Endothelial cell of umbilical vein (primary cell): ENCODE measurements around the gene IPPK. TPM values are rescaled to one million over a fixed set of nuclear protein-coding genes. Genes with fewer than 3 reads are reported as not detected.

Experiments
- BruUV-seq: library from RNA; stranded (reverse); fragments of 400-500 nt; replicated peaks from 2 replicates; lab custom pipeline; 2021; lab: Mats Ljungman, UMichigan
- CTCF ChIA-PET: fragments of 300-600, 350-600 bp; sonication (Branson Sonifier 250); formaldehyde crosslinking; loops from one replicate; lab custom pipeline; 2021; ENCODE audit warnings: antibody characterized with exemption, inconsistent platforms; lab: Charles Lee
- POLR2A ChIA-PET: fragments of 300-600, 350-600 bp; sonication (Branson Sonifier 250); formaldehyde crosslinking; loops from one replicate; lab custom pipeline; 2021; ENCODE audit warnings: antibody characterized with exemption, inconsistent platforms; lab: Charles Lee
- DNase-seq: peaks from one replicate; pipeline ENCODE4 v3.0.0-alpha.2; 2011; ENCODE audit warnings: low read depth, low spot score
- FAIRE-seq: peaks from 2 replicates; lab custom pipeline; 2011; peaks lifted over from hg19 to GRCh38; lab: Jason Lieb, UNC
- H2AFZ ChIP-seq: 2 replicates; pipeline ENCODE4 v1.6.0; 2012; ENCODE audit warnings: low read depth, low read length, control low read depth, inconsistent platforms
- H3K27ac ChIP-seq: 2 replicates; pipeline ENCODE4 v1.5.1; 2011; ENCODE audit warnings: low read depth, mild to moderate bottlenecking, control low read depth, low read length, moderate library complexity; ENCODE audit not compliant: insufficient read depth
- H3K27me3 ChIP-seq, 2 experiments: 2 replicates each; pipeline versions ENCODE4 v1.6.0 to v1.6.1; 2011; ENCODE audit warnings: low read length in 2 of 2, mixed read lengths in 1 of 2; ENCODE audit not compliant: control insufficient read depth in 2 of 2, insufficient read depth in 2 of 2
- H3K36me3 ChIP-seq, 2 experiments: 2 replicates in 1 of 2; 3 replicates in 1 of 2; pipeline ENCODE4 v1.5.1; 2011; ENCODE audit warnings: low read length in 2 of 2, mild to moderate bottlenecking in 1 of 2, moderate library complexity in 1 of 2; ENCODE audit not compliant: control insufficient read depth in 2 of 2, insufficient read depth in 2 of 2; ENCODE audit errors: extremely low read depth in 1 of 2
- H3K4me1 ChIP-seq: 3 replicates; pipeline ENCODE4 v1.5.1; 2011; ENCODE audit warnings: mild to moderate bottlenecking, low read length; ENCODE audit not compliant: control insufficient read depth, insufficient read depth; ENCODE audit errors: extremely low read depth
- H3K4me2 ChIP-seq: 2 replicates; pipeline ENCODE4 v1.6.1; 2011; ENCODE audit warnings: low read length, control low read depth, mixed read lengths; ENCODE audit not compliant: insufficient read depth
- H3K4me3 ChIP-seq, 3 experiments: fragments of 200-600 bp in 1 of 3; sonication (generic), shearing (Covaris generic) in 1 of 3; replicated peaks in 1 of 3; 2 replicates each; pipeline ENCODE4 v1.5.1; 2011 to 2016; ENCODE audit warnings: control low read depth in 3 of 3, low read length in 3 of 3, mild to moderate bottlenecking in 2 of 3, inconsistent platforms in 1 of 3, low read depth in 1 of 3, moderate library complexity in 1 of 3; ENCODE audit not compliant: insufficient read depth in 1 of 3
- H3K79me2 ChIP-seq: 2 replicates; pipeline ENCODE4 v1.6.0; 2012; ENCODE audit warnings: low read length, inconsistent platforms; ENCODE audit not compliant: control insufficient read depth, insufficient read depth
- H3K9ac ChIP-seq: replicated peaks from 2 replicates; pipeline ENCODE3; 2011; ENCODE audit warnings: low read length, control low read depth; ENCODE audit not compliant: insufficient read depth; ENCODE audit errors: extremely low read depth
- H3K9me1 ChIP-seq: replicated peaks from 3 replicates; pipeline ENCODE4 v1.6.0; 2011; ENCODE audit warnings: mild to moderate bottlenecking, low read length; ENCODE audit not compliant: control insufficient read depth, insufficient read depth; ENCODE audit errors: extremely low read depth
- H3K9me3 ChIP-seq: replicated peaks from 2 replicates; pipeline ENCODE4 v1.5.1; 2012; ENCODE audit warnings: low read length, inconsistent platforms; ENCODE audit not compliant: control insufficient read depth, insufficient read depth
- H4K20me1 ChIP-seq: replicated peaks from 2 replicates; pipeline ENCODE3; 2011; ENCODE audit warnings: mild to moderate bottlenecking, low read length; ENCODE audit not compliant: control insufficient read depth, insufficient read depth; ENCODE audit errors: extremely low read depth
- EZH2 ChIP-seq: IDR thresholded peaks from 2 replicates; pipeline ENCODE4 v1.6.1; 2012; ENCODE audit warnings: borderline replicate concordance, low read depth, mild to moderate bottlenecking, moderate library complexity, low read length, inconsistent platforms; ENCODE audit not compliant: severe bottlenecking
- FOS ChIP-seq: IDR thresholded peaks from 2 replicates; pipeline ENCODE4 v1.6.1; 2011; ENCODE audit warnings: mild to moderate bottlenecking, low read length, moderate library complexity, borderline replicate concordance; ENCODE audit not compliant: insufficient read depth
- GATA2 ChIP-seq: IDR thresholded peaks from 2 replicates; pipeline ENCODE4 v1.7.0; 2011; ENCODE audit warnings: low read depth, mild to moderate bottlenecking, moderate library complexity, mixed read lengths, low read length; ENCODE audit not compliant: insufficient read length, insufficient read depth
- JUN ChIP-seq: IDR thresholded peaks from 2 replicates; pipeline ENCODE4 v1.6.1; 2011; ENCODE audit warnings: borderline replicate concordance, low read depth; ENCODE audit not compliant: insufficient read length, insufficient read depth
- MYC ChIP-seq: IDR thresholded peaks from one replicate; pipeline ENCODE4 v1.6.1; 2011; ENCODE audit warnings: mild to moderate bottlenecking, low read depth, low read length
- POLR2A ChIP-seq: IDR thresholded peaks from 2 replicates; pipeline ENCODE4 v1.6.1; 2012; ENCODE audit warnings: low read depth, mild to moderate bottlenecking, control low read depth, low read length
- POLR2AphosphoS5 ChIP-seq: IDR thresholded peaks from 2 replicates; pipeline ENCODE4 v1.6.1; 2012; ENCODE audit warnings: low read depth, mild to moderate bottlenecking, control low read depth, low read length, moderate library complexity; ENCODE audit not compliant: insufficient read depth
- dilution Hi-C: fragments of 300-500 bp; cut with MboI; formaldehyde crosslinking; loops from one replicate; pipeline ENCODE4 v1.15.0; 2019; ENCODE audit warnings: low sequenced_read_pairs; ENCODE audit not compliant: extremely low pct_ligation_motif_present
- intact Hi-C: fragments of 100-400 bp; cut with micrococcal nuclease; formaldehyde crosslinking; loops from one replicate; pipeline ENCODE4 v1.10.0; 2022
- polyA plus RNA-seq, 4 experiments: library from polyadenylated mRNA; depleted of rRNA in 3 of 4; stranded (reverse) in 3 of 4; unstranded in 1 of 4; fragments of >200 nt; gene quantifications; 2 replicates each; pipeline versions ENCODE4 v1.2.1 to v1.2.3, GENCODE V29; 2011 to 2012; ENCODE audit warnings: missing spikeins in 1 of 4
- total RNA-seq: library from RNA; stranded (reverse); gene quantifications from 2 replicates; pipeline ENCODE4 v1.2.3, GENCODE V29; 2021
- TF ChIP-seq, protein P1 (sequence below), 2 donors: IDR thresholded peaks; 1 replicate in 1 of 2; 2 replicates in 1 of 2; pipeline ENCODE4 v1.5.1; 2011; ENCODE audit warnings: low read length in 2 of 2, mild to moderate bottlenecking in 2 of 2, moderate library complexity in 2 of 2, control low read depth in 1 of 2, inconsistent platforms in 1 of 2, low read depth in 1 of 2; ENCODE audit not compliant: insufficient read depth in 1 of 2; ENCODE audit errors: extremely low read depth in 1 of 2
- TF ChIP-seq, protein P2 (sequence below): IDR thresholded peaks from 2 replicates; pipeline ENCODE4 v1.6.1; 2011; ENCODE audit not compliant: insufficient read depth, insufficient read length

IPPK gene
- total and polyA plus RNA-seq, 2 donors (not counting 3 experiments of a cell fraction or from before 2014, with no cell fraction given), result 14.0 to 28.0 TPM

DNA sequence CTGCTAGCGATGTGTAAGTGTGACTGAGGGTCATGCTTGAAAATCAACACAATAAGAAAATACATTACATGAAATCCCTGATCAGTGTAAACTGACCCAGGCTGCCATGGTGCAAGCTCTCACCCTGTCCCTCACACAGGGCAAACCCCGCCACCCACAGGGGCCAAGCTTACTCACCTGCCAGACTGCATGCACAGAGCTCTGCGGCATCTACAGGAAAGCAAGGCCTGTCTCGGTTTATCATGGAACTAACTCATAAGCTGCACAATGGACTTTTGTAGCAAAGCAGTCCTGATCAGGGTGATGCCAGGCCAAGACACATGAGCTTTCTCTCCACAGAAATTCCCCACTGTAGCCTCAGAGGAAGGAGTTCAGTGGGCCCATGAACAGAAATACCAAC lies 9.7 kb downstream of the IPPK start:
- dilution Hi-C loops (no loop called here), intact Hi-C loops (no loop called here)
- no peaks in the 10 kb centered on the region for H3K9me3 ChIP-seq
- no peak overlapping the region for H3K4me2 ChIP-seq
- H3K4me3 ChIP-seq, result no peak overlapping the region
- no TSS peak for BruUV-seq
- POLR2A ChIA-PET, result no interaction called here
- no peak overlapping the region for H3K27ac ChIP-seq
- H3K36me3 ChIP-seq, result peaks cover 3 to 9% of the 10 kb centered on the region in 2 experiments
- CTCF ChIA-PET, result interaction anchor here (1.1 kb wide), 1 partner anchor 47 kb away, joined by 3 read pairs; no protein-coding TSS in a partner anchor
- peaks cover 81% of the 10 kb centered on the region for H3K79me2 ChIP-seq
- H3K27me3 ChIP-seq, result no peaks in the 10 kb centered on the region
- H2AFZ ChIP-seq, result no peak overlapping the region
- no peaks in the 10 kb centered on the region for H3K4me1 ChIP-seq
- TF ChIP-seq, protein P1, sequence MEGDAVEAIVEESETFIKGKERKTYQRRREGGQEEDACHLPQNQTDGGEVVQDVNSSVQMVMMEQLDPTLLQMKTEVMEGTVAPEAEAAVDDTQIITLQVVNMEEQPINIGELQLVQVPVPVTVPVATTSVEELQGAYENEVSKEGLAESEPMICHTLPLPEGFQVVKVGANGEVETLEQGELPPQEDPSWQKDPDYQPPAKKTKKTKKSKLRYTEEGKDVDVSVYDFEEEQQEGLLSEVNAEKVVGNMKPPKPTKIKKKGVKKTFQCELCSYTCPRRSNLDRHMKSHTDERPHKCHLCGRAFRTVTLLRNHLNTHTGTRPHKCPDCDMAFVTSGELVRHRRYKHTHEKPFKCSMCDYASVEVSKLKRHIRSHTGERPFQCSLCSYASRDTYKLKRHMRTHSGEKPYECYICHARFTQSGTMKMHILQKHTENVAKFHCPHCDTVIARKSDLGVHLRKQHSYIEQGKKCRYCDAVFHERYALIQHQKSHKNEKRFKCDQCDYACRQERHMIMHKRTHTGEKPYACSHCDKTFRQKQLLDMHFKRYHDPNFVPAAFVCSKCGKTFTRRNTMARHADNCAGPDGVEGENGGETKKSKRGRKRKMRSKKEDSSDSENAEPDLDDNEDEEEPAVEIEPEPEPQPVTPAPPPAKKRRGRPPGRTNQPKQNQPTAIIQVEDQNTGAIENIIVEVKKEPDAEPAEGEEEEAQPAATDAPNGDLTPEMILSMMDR (IDR thresholded peaks at IDR 0.05; ENCODE audit: extremely low read depth in 1 of 2, insufficient read depth in 1 of 2, low read depth in 1 of 2, low read length in 2 of 2), result no peak
- TF ChIP-seq POLR2A (no peak), FOS (no peak), MYC (no peak), JUN (no peak), POLR2AphosphoS5 (no peak), EZH2 (no peak), GATA2 (no peak)
- TF ChIP-seq, protein P2, sequence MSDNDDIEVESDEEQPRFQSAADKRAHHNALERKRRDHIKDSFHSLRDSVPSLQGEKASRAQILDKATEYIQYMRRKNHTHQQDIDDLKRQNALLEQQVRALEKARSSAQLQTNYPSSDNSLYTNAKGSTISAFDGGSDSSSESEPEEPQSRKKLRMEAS, result no peak
- H4K20me1 ChIP-seq, result no peaks in the 10 kb centered on the region
- FAIRE-seq (no peak), DNase-seq (no peak)
- H3K9me1 ChIP-seq, result no peaks in the 10 kb centered on the region
- H3K9ac ChIP-seq, result no peak overlapping the region
